Measurements from ENCODE around the gene SERPINA12.

DNA sequence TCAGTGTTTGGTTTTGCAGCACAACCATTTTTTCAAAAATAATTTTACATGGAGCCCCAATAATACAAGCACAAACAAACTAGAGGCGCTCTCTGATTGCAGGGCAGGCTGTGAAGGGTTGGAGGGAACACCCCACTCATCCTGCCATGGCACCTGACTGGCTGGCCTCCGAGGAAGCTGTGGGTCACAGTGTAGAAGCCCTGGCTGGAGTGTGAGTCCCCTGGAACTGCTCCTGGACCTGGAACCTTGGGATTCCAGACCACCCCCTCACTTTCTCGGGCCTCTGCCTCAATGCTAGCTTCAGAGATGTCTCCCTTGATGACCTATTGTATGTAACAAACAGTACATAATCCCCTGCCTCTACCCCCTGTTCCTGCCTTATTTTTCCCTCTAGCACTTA, 14.8 kb upstream of the SERPINA12 start:
- TF ChIP-seq POLR2AphosphoS5 (IDR thresholded peaks at IDR 0.05; ENCODE audit: borderline replicate concordance, low read depth, low read length) = no peak
- TF ChIP-seq EZH2 (IDR thresholded peaks at IDR 0.05) = no peak

Data from SK-N-MC (cell line).